ENCODE data around the gene CEMIP. TPM values are rescaled to one million over a fixed set of nuclear protein-coding genes. Genes with fewer than 3 reads are reported as not detected.
A peak's percentile ranks its signal among the peaks of the same experiment; 100 is the strongest.

Gene CEMIP
- total RNA-seq, 2 donors from 2014 or later, result 1.6 TPM; not detected in 1

DNA sequence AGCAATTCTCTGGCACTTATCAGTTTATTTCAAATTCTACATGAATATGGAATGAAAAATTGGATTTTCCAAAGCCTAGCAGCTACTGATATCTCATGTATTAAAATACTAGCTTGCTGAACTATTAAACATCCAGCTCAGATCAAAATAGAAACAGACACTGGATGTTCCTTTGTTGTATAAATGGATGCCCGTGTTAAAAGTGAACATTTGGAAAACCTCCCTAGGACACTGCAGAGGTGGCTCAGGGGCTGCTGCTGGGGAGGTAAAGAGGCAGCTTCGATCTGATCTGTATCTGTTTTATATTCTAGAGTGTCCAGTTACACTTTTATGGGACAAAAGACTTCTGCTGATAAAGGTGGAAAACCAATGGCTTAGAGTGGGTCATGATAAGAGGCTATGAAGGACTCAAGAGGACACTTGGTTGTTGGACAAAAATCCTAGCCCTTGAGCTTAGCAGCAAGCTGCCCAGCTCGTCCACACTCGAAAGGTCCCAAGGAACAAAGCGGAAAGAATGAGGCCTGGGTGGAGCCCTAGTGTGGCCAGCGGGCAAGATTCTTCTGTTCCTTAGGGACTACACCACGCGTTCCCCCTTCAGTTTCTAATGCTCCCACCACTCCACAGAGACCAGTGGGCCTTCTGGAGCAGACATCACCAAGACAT, 200.5 kb downstream of the CEMIP start:
- ATAC-seq (no peak), DNase-seq (no peak)
- H3K4me3 ChIP-seq, result no peak overlapping the region
- H3K4me1 ChIP-seq, result peaks cover 10% of the 10 kb centered on the region
- H3K9me3 ChIP-seq, result no peaks in the 10 kb centered on the region
- 69 to 84% methylated on average over 8 of the region's 8 CpGs for WGBS, 2 donors
- H3K27ac ChIP-seq, result peak overlapping the region in 3 of 4 donors; percentile 2 to 56 (median 28)
- intact Hi-C loops (cut with DNase I), result loop anchor here (10.0 kb wide), 1 partner anchor 285 kb away; no protein-coding TSS in a partner anchor
- TF ChIP-seq, protein P1, sequence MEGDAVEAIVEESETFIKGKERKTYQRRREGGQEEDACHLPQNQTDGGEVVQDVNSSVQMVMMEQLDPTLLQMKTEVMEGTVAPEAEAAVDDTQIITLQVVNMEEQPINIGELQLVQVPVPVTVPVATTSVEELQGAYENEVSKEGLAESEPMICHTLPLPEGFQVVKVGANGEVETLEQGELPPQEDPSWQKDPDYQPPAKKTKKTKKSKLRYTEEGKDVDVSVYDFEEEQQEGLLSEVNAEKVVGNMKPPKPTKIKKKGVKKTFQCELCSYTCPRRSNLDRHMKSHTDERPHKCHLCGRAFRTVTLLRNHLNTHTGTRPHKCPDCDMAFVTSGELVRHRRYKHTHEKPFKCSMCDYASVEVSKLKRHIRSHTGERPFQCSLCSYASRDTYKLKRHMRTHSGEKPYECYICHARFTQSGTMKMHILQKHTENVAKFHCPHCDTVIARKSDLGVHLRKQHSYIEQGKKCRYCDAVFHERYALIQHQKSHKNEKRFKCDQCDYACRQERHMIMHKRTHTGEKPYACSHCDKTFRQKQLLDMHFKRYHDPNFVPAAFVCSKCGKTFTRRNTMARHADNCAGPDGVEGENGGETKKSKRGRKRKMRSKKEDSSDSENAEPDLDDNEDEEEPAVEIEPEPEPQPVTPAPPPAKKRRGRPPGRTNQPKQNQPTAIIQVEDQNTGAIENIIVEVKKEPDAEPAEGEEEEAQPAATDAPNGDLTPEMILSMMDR (IDR thresholded peaks at IDR 0.05), result no peak
- no peak for TF ChIP-seq POLR2A (IDR thresholded peaks at IDR 0.05)
- H3K27me3 ChIP-seq, result no peaks in the 10 kb centered on the region
- H3K36me3 ChIP-seq (replicated peaks in 1 of 2; ENCODE audit: insufficient read depth in 1 of 2, low read depth in 2 of 2), result peaks cover 0 to 6% of the 10 kb centered on the region in 2 donors

DNA sequence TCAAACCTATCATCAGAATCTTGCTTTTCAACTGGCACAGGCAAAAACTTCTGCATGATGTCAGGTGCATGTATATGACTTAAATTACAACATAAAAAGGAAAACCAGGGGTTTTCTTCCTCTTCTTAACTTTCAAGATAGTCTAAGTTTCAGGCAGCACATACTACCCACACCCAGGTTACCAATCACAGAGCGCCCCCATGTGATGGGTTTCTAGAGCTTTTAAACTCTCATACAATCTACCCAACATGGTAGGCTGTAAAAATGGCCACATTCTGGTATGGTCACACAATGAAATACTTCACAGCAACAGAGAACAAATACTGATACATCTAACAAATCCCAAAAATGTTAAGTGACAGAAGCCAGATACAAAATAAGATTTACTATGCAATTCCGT, 203.0 kb downstream of the CEMIP start:
- no peak overlapping the region for H3K4me3 ChIP-seq
- DNase-seq, result no peak
- H3K36me3 ChIP-seq (replicated peaks in 1 of 2; ENCODE audit: insufficient read depth in 1 of 2, low read depth in 2 of 2), result peaks cover 0 to 6% of the 10 kb centered on the region in 2 donors
- 87 to 91% methylated on average over 2 of the region's 2 CpGs for WGBS, 2 donors
- H3K27ac ChIP-seq, result no peak overlapping the region
- TF ChIP-seq POLR2A (IDR thresholded peaks at IDR 0.05), result no peak
- TF ChIP-seq, protein P1 (IDR thresholded peaks at IDR 0.05), result no peak
- no peak for ATAC-seq
- H3K4me1 ChIP-seq, result peaks cover 20% of the 10 kb centered on the region
- no peaks in the 10 kb centered on the region for H3K9me3 ChIP-seq
- intact Hi-C loops (cut with DNase I), result loop anchor here (10.0 kb wide), 1 partner anchor 283 kb away; no protein-coding TSS in a partner anchor
- H3K27me3 ChIP-seq, result no peaks in the 10 kb centered on the region

DNA sequence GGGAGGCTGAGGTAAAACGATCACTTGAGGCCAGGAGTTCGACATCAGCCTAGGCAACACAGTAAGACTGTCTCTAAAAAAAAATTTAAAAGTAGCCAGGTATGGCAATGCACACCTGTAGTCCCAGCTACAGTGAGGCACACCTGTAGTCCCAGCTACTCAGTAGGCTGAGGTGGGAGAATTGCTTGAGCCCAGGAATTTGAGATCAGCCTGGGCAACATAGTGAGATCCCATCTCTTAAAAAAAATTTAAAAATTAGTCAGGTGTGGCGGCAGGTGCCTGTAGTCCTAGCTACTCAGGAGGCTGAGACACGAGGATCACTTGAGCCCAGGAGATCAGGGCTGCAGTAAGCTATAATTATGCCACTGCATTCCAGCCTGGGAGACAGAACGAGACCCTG, 203.7 kb downstream of the CEMIP start:
- H3K4me3 ChIP-seq, result no peak overlapping the region

DNA sequence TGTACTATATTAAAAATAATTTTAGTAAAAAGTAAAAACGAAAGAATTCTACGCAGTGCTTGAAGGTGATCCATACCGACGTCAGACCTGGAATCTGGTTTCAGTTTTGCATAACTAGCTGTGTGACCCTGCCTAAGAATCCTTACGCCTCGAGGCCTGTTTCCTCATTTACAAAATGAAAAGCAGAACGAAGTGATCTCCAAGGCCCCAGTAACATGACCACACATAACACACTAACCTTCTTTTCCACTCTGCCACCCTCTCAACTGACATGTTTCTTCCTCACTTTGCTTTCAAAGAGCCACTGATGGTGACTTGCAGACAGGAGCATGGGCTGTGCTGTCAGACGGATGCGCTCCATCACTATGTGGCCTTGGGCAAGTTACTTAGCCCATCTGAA, 205.7 kb downstream of the CEMIP start:
- H3K27ac ChIP-seq, result peak overlapping the region in 1 of 4 donors; percentile 33

More for the DNA sequence above, 203.7 kb downstream of the CEMIP start:
- TF ChIP-seq POLR2A (IDR thresholded peaks at IDR 0.05), result no peak
- TF ChIP-seq, protein P1 (IDR thresholded peaks at IDR 0.05), result no peak
- intact Hi-C loops (cut with DNase I), result loop anchor here (10.0 kb wide), 1 partner anchor 282 kb away; no protein-coding TSS in a partner anchor
- Histone ChIP-seq H3K9me3 (no peaks in the 10 kb centered on the region), H3K27ac (no peak overlapping the region), H3K36me3 (replicated peaks in 1 of 2; ENCODE audit: insufficient read depth in 1 of 2, low read depth in 2 of 2) (peaks cover 0 to 6% of the 10 kb centered on the region in 2 donors), H3K4me1 (peaks cover 27% of the 10 kb centered on the region), H3K27me3 (no peaks in the 10 kb centered on the region)
- DNase-seq (no peak), ATAC-seq (no peak)
- 74 to 86% methylated on average over 5 of the region's 5 CpGs for WGBS, 2 donors

More for the DNA sequence above, 205.7 kb downstream of the CEMIP start:
- peaks cover 0 to 3% of the 10 kb centered on the region in 2 donors for H3K36me3 ChIP-seq (replicated peaks in 1 of 2; ENCODE audit: insufficient read depth in 1 of 2, low read depth in 2 of 2)
- H3K4me3 ChIP-seq, result no peak overlapping the region
- no peak for ATAC-seq
- intact Hi-C loops (cut with DNase I), result loop anchor here (10.0 kb wide), 1 partner anchor 280 kb away; no protein-coding TSS in a partner anchor
- peaks cover 25% of the 10 kb centered on the region for H3K4me1 ChIP-seq
- H3K27me3 ChIP-seq, result no peaks in the 10 kb centered on the region
- no peak for TF ChIP-seq POLR2A (IDR thresholded peaks at IDR 0.05)
- TF ChIP-seq, protein P1 (IDR thresholded peaks at IDR 0.05), result no peak
- 59 to 88% methylated on average over 9 of the region's 9 CpGs for WGBS, 2 donors
- DNase-seq, result peak in 1 of 4 donors; percentile 55
- H3K9me3 ChIP-seq, result no peaks in the 10 kb centered on the region
